Spleen (tissue), 11 donors: Measurements from ENCODE around the gene HSD17B14. TPM values are rescaled to one million over a fixed set of nuclear protein-coding genes. Genes with fewer than 3 reads are reported as not detected.

Experiments used
- DNase-seq: peaks from one replicate; pipeline ENCODE4 v3.0.0-alpha.2; 2020
- H3K27ac ChIP-seq, 8 donors: fragments of 200-600 bp; sonication (generic) in 7 of 8; 1 replicate in 4 of 8; 2 replicates in 4 of 8; pipeline versions ENCODE4 v1.5.0 to v1.8.0; 2016 to 2021; ENCODE audit warnings: inconsistent platforms in 4 of 8, mild to moderate bottlenecking in 4 of 8, moderate library complexity in 1 of 8
- H3K27me3 ChIP-seq, 7 donors: fragments of 200-600 bp; sonication (generic) in 6 of 7; replicated peaks in 1 of 7; 1 replicate in 4 of 7; 2 replicates in 3 of 7; pipeline versions ENCODE4 v1.5.0 to v1.8.0; 2016 to 2021; ENCODE audit warnings: inconsistent platforms in 3 of 7, mild to moderate bottlenecking in 1 of 7
- H3K36me3 ChIP-seq, 6 donors: fragments of 200-600 bp; sonication (generic) in 5 of 6; 1 replicate in 4 of 6; 2 replicates in 2 of 6; pipeline versions ENCODE4 v1.5.0 to v1.8.0; 2016 to 2021; ENCODE audit warnings: inconsistent platforms in 2 of 6
- H3K4me1 ChIP-seq, 6 donors: fragments of 200-600 bp; sonication (generic) in 5 of 6; 1 replicate in 3 of 6; 2 replicates in 3 of 6; pipeline versions ENCODE4 v1.5.0 to v1.8.0; 2016 to 2021; ENCODE audit warnings: inconsistent platforms in 3 of 6
- H3K4me3 ChIP-seq, 8 donors: fragments of 200-600 bp; sonication (generic) in 7 of 8; 1 replicate in 4 of 8; 2 replicates in 4 of 8; pipeline versions ENCODE4 v1.5.0 to v1.8.0; 2016 to 2021; ENCODE audit warnings: inconsistent platforms in 4 of 8, mild to moderate bottlenecking in 4 of 8, moderate library complexity in 2 of 8
- H3K9me3 ChIP-seq, 8 donors: fragments of 200-600 bp; sonication (generic) in 7 of 8; 1 replicate in 4 of 8; 2 replicates in 4 of 8; pipeline versions ENCODE4 v1.5.0 to v1.8.0; 2016 to 2021; ENCODE audit warnings: inconsistent platforms in 4 of 8
- POLR2A ChIP-seq, 3 donors: fragments of 450-650 bp; IDR thresholded peaks; one replicate each; pipeline ENCODE4 v1.5.1; 2017; ENCODE audit warnings: antibody characterized with exemption in 3 of 3, mild to moderate bottlenecking in 1 of 3
- POLR2AphosphoS5 ChIP-seq, 3 donors: sonication (generic); formaldehyde crosslinking; IDR thresholded peaks; one replicate each; pipeline ENCODE4 v1.5.1; 2017; ENCODE audit warnings: antibody characterized with exemption in 3 of 3
- WGBS, 5 donors: extraction: QIAGEN DNeasy Blood & Tissue Kit in 3 of 5; methylation state at CpG; one replicate each; pipeline versions ENCODE4 v1.1.5 to v1.1.7; 2013 to 2018; 5-methylcytosine and 5-hydroxymethylcytosine counted together
- intact Hi-C: fragments of 100-400 bp; cut with DNase I; formaldehyde crosslinking; loops from one replicate; pipeline ENCODE4 v1.15.0; 2023; ENCODE audit warnings: low total_unique reads
- polyA plus RNA-seq, 3 donors: library from polyadenylated mRNA; stranded (reverse); fragments of 200-250 nt; gene quantifications; one replicate each; pipeline ENCODE4 v1.2.1, GENCODE V29; 2013
- total RNA-seq, 7 donors: library from RNA; depleted of rRNA in 3 of 7; stranded (reverse); fragments of >200 nt in 3 of 7; fragmentation: NEBNext Ultra II Directional in 4 of 7; extraction: Animal tissue kit (Norgen Biotek cat#: 25700) in 4 of 7; gene quantifications; one replicate each; pipeline versions ENCODE4 v1.1.0 to v1.2.1, GENCODE V29; 2016 to 2021
- TF ChIP-seq, protein P1 (sequence below), 11 experiments: fragments of 200-600 bp in 7 of 11; fragments of 450-650 bp in 4 of 11; sonication (generic) in 4 of 11; IDR thresholded peaks in 8 of 11; conservative IDR thresholded peaks in 3 of 11; 1 replicate in 7 of 11; 2 replicates in 4 of 11; pipeline versions ENCODE4 v1.4.0 to v1.8.0; 2016 to 2021; ENCODE audit warnings: antibody characterized with exemption in 11 of 11, inconsistent platforms in 4 of 11, mild to moderate bottlenecking in 1 of 11
- donor health status: healthy with polysubstance abuse.
- donor health status: DM: no; HTN: no; CAD: no; lungs with moderate emphysema.
- donor health status: DM: no; HTN: no; CAD: no.
- donor health status: Bipolar disorder and iron deficiency.
- donor health status: healthy.
- donor health status: DM: no; HTN: no; CAD: no.
- donor health status: DM: yes; HTN: yes; CAD: no.

The HSD17B14 gene
- total and polyA plus RNA-seq, 10 donors, result 2.4 to 16.5 (median 10.6) TPM

GRCh38 chr19:48810151-48810550 is 26.1 kb downstream of the HSD17B14 start:
- Histone ChIP-seq H3K27me3 (peaks cover 0 to 8% (median 0%) of the 10 kb centered on the region in 7 donors), H3K4me1 (peaks cover 15 to 40% (median 26%) of the 10 kb centered on the region in 6 donors)

DNA sequence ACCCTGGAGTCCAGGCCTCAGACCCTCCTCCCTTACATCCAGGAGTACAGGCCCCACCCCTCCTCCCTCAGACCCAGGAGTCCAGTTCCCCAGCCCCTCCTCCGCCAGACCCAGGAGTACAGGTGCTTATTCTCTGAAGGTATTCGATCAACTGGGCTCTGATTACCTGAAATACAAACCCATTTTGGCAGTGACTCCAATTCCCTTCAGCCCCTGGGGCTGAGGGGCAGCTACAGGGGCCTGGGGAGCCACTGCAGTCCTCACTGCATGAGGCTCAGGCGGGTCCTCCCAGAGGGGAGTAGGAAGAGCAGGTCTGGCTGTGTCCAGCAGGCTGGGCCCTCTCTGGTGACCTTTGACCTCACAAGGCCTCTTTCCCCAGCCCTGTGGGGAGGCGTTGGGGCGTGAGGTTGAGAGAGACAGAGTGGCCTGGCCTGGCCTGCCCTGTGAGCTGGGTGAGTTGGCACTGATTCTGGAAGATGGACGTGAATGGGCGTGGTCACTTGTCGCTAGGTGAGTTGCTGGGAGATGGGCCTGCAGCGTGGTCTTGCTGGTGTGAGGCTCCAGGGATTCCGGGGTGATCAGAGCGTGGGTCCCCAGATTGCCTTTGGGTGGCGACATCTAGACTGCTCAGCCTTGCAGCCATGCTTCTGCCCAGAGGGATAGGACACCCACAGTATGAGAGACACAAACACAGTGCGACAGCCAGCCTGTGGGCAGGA is 28.5 kb downstream of the HSD17B14 start:
- H3K4me1 ChIP-seq, result peaks cover 15 to 38% (median 26%) of the 10 kb centered on the region in 6 donors
- WGBS, 5 donors, result 91 to 93% (median 91%) methylated on average over 7 to 13 of the region's 13 CpGs
- H3K27ac ChIP-seq, result no peak overlapping the region
- intact Hi-C loops, result no loop called here
- H3K27me3 ChIP-seq, result peaks cover 0 to 8% (median 0%) of the 10 kb centered on the region in 7 donors
- H3K36me3 ChIP-seq, result peaks cover 0 to 13% (median 0%) of the 10 kb centered on the region in 6 donors
- no peaks in the 10 kb centered on the region for H3K9me3 ChIP-seq
- no peak for DNase-seq
- no peak overlapping the region for H3K4me3 ChIP-seq
- no peak for TF ChIP-seq POLR2A (IDR thresholded peaks at IDR 0.05)
- TF ChIP-seq, protein P1, sequence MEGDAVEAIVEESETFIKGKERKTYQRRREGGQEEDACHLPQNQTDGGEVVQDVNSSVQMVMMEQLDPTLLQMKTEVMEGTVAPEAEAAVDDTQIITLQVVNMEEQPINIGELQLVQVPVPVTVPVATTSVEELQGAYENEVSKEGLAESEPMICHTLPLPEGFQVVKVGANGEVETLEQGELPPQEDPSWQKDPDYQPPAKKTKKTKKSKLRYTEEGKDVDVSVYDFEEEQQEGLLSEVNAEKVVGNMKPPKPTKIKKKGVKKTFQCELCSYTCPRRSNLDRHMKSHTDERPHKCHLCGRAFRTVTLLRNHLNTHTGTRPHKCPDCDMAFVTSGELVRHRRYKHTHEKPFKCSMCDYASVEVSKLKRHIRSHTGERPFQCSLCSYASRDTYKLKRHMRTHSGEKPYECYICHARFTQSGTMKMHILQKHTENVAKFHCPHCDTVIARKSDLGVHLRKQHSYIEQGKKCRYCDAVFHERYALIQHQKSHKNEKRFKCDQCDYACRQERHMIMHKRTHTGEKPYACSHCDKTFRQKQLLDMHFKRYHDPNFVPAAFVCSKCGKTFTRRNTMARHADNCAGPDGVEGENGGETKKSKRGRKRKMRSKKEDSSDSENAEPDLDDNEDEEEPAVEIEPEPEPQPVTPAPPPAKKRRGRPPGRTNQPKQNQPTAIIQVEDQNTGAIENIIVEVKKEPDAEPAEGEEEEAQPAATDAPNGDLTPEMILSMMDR (IDR thresholded peaks at IDR 0.05 in 8 of 11, conservative IDR thresholded peaks at IDR 0.05 in 3 of 11), result no peak

More at GRCh38 chr19:48810151-48810550, 26.1 kb downstream of the HSD17B14 start:
- Histone ChIP-seq H3K9me3 (no peaks in the 10 kb centered on the region), H3K4me3 (peak overlapping the region; percentile 68 to 82 (median 73)), H3K36me3 (peaks cover 0 to 9% (median 0%) of the 10 kb centered on the region in 6 donors), H3K27ac (peak overlapping the region in 7 of 8 donors; percentile 61 to 85 (median 83))
- DNase-seq, result no peak
- TF ChIP-seq POLR2A (IDR thresholded peaks at IDR 0.05) (no peak), POLR2AphosphoS5 (IDR thresholded peaks at IDR 0.05) (no peak)
- TF ChIP-seq, protein P1 (IDR thresholded peaks at IDR 0.05 in 8 of 11, conservative IDR thresholded peaks at IDR 0.05 in 3 of 11), result no peak
- WGBS, 5 donors, result 11 to 18% (median 15%) methylated on average over 7 of the region's 7 CpGs
- intact Hi-C loops, result no loop called here

DNA sequence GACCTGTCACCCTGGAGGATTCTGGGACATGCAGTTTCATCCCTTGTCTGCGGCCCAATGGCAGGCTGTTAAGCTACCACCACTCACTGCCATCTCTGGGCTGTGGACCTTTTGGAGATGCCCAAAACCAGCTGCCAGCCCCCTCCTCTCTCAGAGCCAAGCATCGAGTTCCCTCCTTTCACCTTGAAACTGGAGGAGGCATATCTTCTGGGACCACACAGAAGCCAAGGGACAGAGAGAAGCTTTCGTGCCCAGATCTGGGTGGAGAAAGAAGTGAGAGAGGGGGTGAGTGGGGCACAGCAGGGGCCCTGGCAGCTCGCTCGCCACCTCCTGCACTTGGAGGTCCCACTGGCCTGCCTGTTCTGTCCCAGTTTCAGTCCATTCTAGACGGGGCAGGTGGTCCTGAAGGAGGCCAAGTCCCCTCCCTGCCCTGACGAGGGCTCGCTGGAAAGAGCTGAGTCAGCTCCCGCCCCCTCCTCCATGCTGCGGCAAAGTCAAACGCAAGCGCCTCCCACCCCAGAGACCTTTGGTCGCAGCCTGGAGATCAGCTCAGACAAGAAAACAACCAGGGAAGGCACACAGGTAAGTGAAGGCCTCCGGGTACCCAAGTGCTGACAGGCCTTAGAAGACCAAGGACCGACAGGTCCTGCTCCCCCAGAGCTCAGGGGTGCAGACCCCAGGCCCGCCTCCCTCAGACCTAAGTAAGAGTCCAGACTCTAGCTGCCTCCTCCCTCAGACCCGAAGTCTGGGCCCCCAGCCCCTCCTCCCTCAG is 29.3 kb downstream of the HSD17B14 start:
- Histone ChIP-seq H3K27ac (no peak overlapping the region), H3K27me3 (peaks cover 0 to 4% (median 0%) of the 10 kb centered on the region in 7 donors), H3K4me3 (no peak overlapping the region), H3K36me3 (peaks cover 0 to 13% (median 0%) of the 10 kb centered on the region in 6 donors), H3K4me1 (peaks cover 15 to 31% (median 21%) of the 10 kb centered on the region in 6 donors), H3K9me3 (no peaks in the 10 kb centered on the region)
- no peak for DNase-seq
- WGBS, 5 donors, result 78 to 94% (median 85%) methylated on average over 16 to 17 of the region's 17 CpGs
- intact Hi-C loops, result no loop called here
- TF ChIP-seq, protein P1 (IDR thresholded peaks at IDR 0.05 in 8 of 11, conservative IDR thresholded peaks at IDR 0.05 in 3 of 11), result no peak
- TF ChIP-seq POLR2AphosphoS5 (IDR thresholded peaks at IDR 0.05) (no peak), POLR2A (IDR thresholded peaks at IDR 0.05) (no peak)

DNA sequence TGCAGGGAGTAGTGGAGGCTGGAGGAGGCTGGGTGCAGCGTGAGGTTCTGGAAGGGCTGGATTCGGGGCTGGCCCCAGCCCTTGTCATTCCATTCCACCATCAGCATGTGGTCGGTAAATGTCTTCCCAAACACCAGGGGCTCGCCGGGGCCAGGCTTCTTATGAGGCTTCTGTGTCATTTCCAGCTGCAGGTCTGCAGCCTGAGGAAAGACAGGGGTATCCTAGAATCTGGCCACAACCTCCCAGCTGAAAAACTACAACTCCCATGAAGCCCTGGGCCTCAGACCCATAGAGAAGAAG is 29.8 kb downstream of the HSD17B14 start:
- Histone ChIP-seq H3K4me3 (no peak overlapping the region), H3K9me3 (no peaks in the 10 kb centered on the region), H3K27me3 (no peaks in the 10 kb centered on the region), H3K36me3 (peaks cover 0 to 13% (median 0%) of the 10 kb centered on the region in 6 donors), H3K27ac (no peak overlapping the region), H3K4me1 (peaks cover 11 to 25% (median 16%) of the 10 kb centered on the region in 6 donors)
- DNase-seq, result no peak
- 79 to 92% (median 85%) methylated on average over 5 of the region's 5 CpGs for WGBS, 5 donors
- intact Hi-C loops, result no loop called here
- no peak for TF ChIP-seq POLR2A (IDR thresholded peaks at IDR 0.05)
- TF ChIP-seq POLR2AphosphoS5 (IDR thresholded peaks at IDR 0.05), result no peak
- TF ChIP-seq, protein P1 (IDR thresholded peaks at IDR 0.05 in 8 of 11, conservative IDR thresholded peaks at IDR 0.05 in 3 of 11), result no peak
